Peyer's patch (tissue), 4 donors: Measurements from ENCODE around the gene IL12RB1. TPM values are rescaled to one million over a fixed set of nuclear protein-coding genes. Genes with fewer than 3 reads are reported as not detected.

Experiments
- DNase-seq, 3 donors: peaks; one replicate each; pipeline ENCODE4 v3.0.0-alpha.2; 2017 to 2019
- H3K27ac ChIP-seq, 4 donors: fragments of 200-600 bp; sonication (generic); one replicate each; pipeline ENCODE4 v1.5.1; 2016 to 2019
- H3K27me3 ChIP-seq, 2 donors: fragments of 200-600 bp; sonication (generic); one replicate each; pipeline ENCODE4 v1.5.1; 2019
- H3K36me3 ChIP-seq, 3 donors: fragments of 200-600 bp; sonication (generic); one replicate each; pipeline ENCODE4 v1.5.1; 2016 to 2019
- H3K4me1 ChIP-seq, 4 donors: fragments of 200-600 bp; sonication (generic); one replicate each; pipeline ENCODE4 v1.5.1; 2016 to 2019
- H3K4me3 ChIP-seq, 4 donors: fragments of 200-600 bp; sonication (generic); 1 replicate in 3 of 4; 2 replicates in 1 of 4; pipeline ENCODE4 v1.5.1; 2016 to 2019; ENCODE audit warnings: mild to moderate bottlenecking in 1 of 4
- H3K9me3 ChIP-seq, 4 donors: fragments of 200-600 bp; sonication (generic); one replicate each; pipeline ENCODE4 v1.5.1; 2016 to 2019; ENCODE audit warnings: mild to moderate bottlenecking in 1 of 4
- CTCF ChIP-seq, 6 experiments: fragments of 450-650 bp in 4 of 6; fragments of 200-600 bp in 2 of 6; sonication (generic) in 1 of 6; IDR thresholded peaks; one replicate each; pipeline ENCODE4 v1.5.1; 2017 to 2019; ENCODE audit warnings: antibody characterized with exemption in 6 of 6, mild to moderate bottlenecking in 3 of 6, moderate library complexity in 1 of 6
- POLR2A ChIP-seq, 2 donors: fragments of 450-650 bp; IDR thresholded peaks; one replicate each; pipeline ENCODE4 v1.5.1; 2017; ENCODE audit warnings: antibody characterized with exemption in 2 of 2, mild to moderate bottlenecking in 2 of 2, moderate library complexity in 2 of 2
- total RNA-seq, 4 donors: library from RNA; depleted of rRNA; stranded (reverse); fragments of >200 nt; gene quantifications; one replicate each; pipeline ENCODE4 v1.1.0, GENCODE V29; 2016

IL12RB1 gene
- total RNA-seq, 4 donors from 2014 or later = 1.2 to 19.0 (median 2.8) TPM

DNA sequence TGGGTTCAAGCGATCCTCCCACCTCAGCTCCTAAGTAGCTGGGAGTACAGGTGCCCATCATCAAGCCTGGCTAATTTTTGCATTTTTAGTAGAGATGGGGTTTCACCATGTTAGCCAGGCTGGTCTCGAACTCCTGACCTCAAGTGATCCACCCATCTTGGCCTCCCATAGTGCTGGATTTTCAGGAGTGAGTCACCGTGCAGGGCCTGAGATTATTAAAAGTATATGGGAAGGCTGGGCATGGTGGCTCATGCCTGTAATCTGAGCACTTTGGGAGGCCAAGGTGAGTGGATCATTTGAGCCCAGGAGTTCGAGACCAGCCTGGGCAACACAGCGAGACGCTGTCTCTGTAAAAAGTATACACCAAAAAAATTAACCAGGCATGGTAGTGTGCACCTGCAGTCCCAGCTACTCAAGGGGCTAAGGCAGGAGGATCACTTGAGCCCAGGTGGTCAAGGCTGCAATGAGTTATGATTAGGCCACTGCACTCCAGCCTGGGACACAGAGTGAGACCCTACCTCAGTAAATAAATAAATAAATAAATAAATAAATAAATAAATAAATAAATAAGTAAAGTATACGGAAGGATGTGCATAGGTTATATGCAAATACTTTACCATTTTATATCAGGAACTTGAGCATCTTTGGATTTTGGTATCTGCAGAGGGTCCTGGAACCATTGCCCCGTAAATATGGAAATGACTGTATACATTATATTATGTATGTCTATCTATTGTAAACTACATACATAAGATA, 854 bp downstream of the IL12RB1 start:
- Histone ChIP-seq H3K4me1 (peaks cover 0 to 19% (median 11%) of the 10 kb centered on the region in 4 donors), H3K27me3 (no peaks in the 10 kb centered on the region), H3K36me3 (no peaks in the 10 kb centered on the region), H3K4me3 (peak overlapping the region in 3 of 4 donors; percentile 44 to 61 (median 49)), H3K9me3 (no peaks in the 10 kb centered on the region), H3K27ac (peak overlapping the region in 1 of 4 donors; percentile 88)
- DNase-seq = no peak
- no peak for TF ChIP-seq POLR2A (IDR thresholded peaks at IDR 0.05)
- no peak for TF ChIP-seq CTCF (IDR thresholded peaks at IDR 0.05)

- H3K4me3 ChIP-seq = no peak overlapping the region
- peaks cover 0 to 7% (median 2%) of the 10 kb centered on the region in 4 donors for H3K4me1 ChIP-seq
- no peak for TF ChIP-seq POLR2A (IDR thresholded peaks at IDR 0.05)
- TF ChIP-seq CTCF (IDR thresholded peaks at IDR 0.05) = no peak
- no peaks in the 10 kb centered on the region for H3K27me3 ChIP-seq
- no peak overlapping the region for H3K27ac ChIP-seq
- no peaks in the 10 kb centered on the region for H3K9me3 ChIP-seq
- no peaks in the 10 kb centered on the region for H3K36me3 ChIP-seq
- DNase-seq = no peak
Observed at GRCh38 chr19:18083929-18084684, 2.6 kb downstream of the IL12RB1 start.

DNA sequence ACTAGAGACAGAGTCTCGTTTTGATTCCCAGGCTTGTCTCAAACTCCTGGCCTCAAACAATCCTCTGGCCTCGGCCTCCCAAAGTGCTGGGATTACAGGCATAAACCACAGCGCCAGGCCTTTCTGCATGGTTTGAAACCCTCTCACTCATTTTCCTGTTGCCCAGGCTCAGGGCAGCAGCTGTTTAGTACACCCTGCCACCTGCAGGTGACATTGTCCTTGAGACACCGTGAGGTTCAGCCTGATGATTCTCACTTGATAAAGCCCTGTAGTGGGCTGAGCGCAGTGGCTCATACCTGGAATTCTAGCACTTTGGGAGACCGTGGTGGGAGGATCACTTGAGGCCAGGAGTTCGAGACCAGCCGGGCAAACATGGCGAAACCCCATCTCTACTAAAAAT, 12.5 kb downstream of the IL12RB1 start:
- H3K27ac ChIP-seq = no peak overlapping the region
- H3K27me3 ChIP-seq = no peaks in the 10 kb centered on the region
- H3K4me1 ChIP-seq = no peaks in the 10 kb centered on the region
- H3K4me3 ChIP-seq = no peak overlapping the region
- DNase-seq = no peak
- TF ChIP-seq POLR2A (IDR thresholded peaks at IDR 0.05) = no peak
- peak in 1 of 6 experiments; percentile 15 for TF ChIP-seq CTCF (IDR thresholded peaks at IDR 0.05)
- H3K9me3 ChIP-seq = no peaks in the 10 kb centered on the region
- H3K36me3 ChIP-seq = peaks cover 0 to 3% (median 0%) of the 10 kb centered on the region in 3 donors

DNA sequence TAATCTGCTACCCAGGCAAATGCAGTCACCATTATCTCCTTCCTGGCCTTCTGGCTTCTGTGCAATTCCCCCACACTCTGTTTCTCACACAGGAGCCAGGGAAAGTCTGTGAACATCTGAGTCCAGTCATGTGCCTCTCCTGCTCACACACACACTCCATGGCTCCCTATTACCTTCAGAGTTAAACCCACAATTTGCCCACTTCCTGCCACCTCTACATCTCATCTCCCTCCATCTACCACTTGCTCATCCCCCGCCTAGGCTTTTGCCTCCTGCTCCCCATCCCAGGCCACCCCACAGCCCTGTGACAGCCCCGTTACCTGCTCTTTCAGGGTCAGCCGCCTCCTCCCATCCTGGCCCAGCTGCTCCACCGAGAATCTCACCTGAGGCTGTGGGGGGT, 13.5 kb downstream of the IL12RB1 start:
- H3K4me1 ChIP-seq = no peaks in the 10 kb centered on the region
- no peak overlapping the region for H3K27ac ChIP-seq
- no peak for DNase-seq
- no peaks in the 10 kb centered on the region for H3K9me3 ChIP-seq
- no peak for TF ChIP-seq POLR2A (IDR thresholded peaks at IDR 0.05)
- no peak for TF ChIP-seq CTCF (IDR thresholded peaks at IDR 0.05)
- H3K27me3 ChIP-seq = no peaks in the 10 kb centered on the region
- peaks cover 0 to 3% (median 0%) of the 10 kb centered on the region in 3 donors for H3K36me3 ChIP-seq
- H3K4me3 ChIP-seq = no peak overlapping the region

DNA sequence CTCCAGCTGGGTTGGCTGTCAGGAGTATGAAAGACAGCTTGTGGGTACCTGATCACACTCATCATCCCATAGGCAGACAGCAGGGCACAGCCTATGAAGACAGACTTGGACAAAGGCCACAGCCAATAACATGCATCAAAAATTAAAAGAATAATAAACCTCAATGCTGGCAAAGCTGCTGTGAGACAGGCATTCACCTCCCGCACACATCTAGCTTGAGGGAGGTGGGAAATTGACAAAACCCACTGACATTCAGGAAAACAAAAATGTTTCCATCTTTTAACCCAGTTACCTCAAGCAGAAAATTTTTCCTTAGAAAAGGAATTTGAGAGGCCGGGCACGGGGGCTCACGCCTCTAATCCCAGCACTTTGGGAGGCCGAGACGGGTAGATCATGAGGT, 14.4 kb downstream of the IL12RB1 start:
- no peaks in the 10 kb centered on the region for H3K27me3 ChIP-seq
- no peak for DNase-seq
- no peaks in the 10 kb centered on the region for H3K9me3 ChIP-seq
- no peaks in the 10 kb centered on the region for H3K4me1 ChIP-seq
- H3K4me3 ChIP-seq = no peak overlapping the region
- no peak for TF ChIP-seq CTCF (IDR thresholded peaks at IDR 0.05)
- peaks cover 0 to 3% (median 0%) of the 10 kb centered on the region in 3 donors for H3K36me3 ChIP-seq
- H3K27ac ChIP-seq = no peak overlapping the region
